CD14-positive monocyte (primary cell): ENCODE measurements around the gene FOLR1. TPM values are rescaled to one million over a fixed set of nuclear protein-coding genes. Genes with fewer than 3 reads are reported as not detected.

ENCODE experiments used
- DNase-seq, 3 donors: peaks; one replicate each; pipeline ENCODE4 v3.0.0-alpha.2; 2011 to 2022
- H2AFZ ChIP-seq: 2 replicates; pipeline ENCODE4 v1.6.0; 2012; ENCODE audit warnings: mild to moderate bottlenecking, low read depth, low read length, inconsistent platforms; ENCODE audit not compliant: insufficient read depth, poor library complexity, severe bottlenecking
- H3K27ac ChIP-seq, 2 donors: 1 replicate in 1 of 2; 2 replicates in 1 of 2; pipeline ENCODE4 v1.5.1; 2012 to 2013; ENCODE audit warnings: low read length in 2 of 2, control low read depth in 1 of 2, inconsistent platforms in 1 of 2, low read depth in 1 of 2, mild to moderate bottlenecking in 1 of 2
- H3K27me3 ChIP-seq, 2 donors: one replicate each; pipeline versions ENCODE4 v1.6.0 to v1.6.1; 2011 to 2013; ENCODE audit warnings: low read length in 2 of 2; ENCODE audit not compliant: control insufficient read depth in 2 of 2, insufficient read depth in 2 of 2
- H3K36me3 ChIP-seq, 2 donors: replicated peaks in 1 of 2; 1 replicate in 1 of 2; 2 replicates in 1 of 2; pipeline versions ENCODE4 v1.5.1 to v1.6.1; 2012 to 2013; ENCODE audit warnings: low read length in 2 of 2, control low read depth in 1 of 2, inconsistent platforms in 1 of 2, mild to moderate bottlenecking in 1 of 2; ENCODE audit not compliant: insufficient read depth in 2 of 2, control insufficient read depth in 1 of 2
- H3K4me1 ChIP-seq, 2 donors: 1 replicate in 1 of 2; 2 replicates in 1 of 2; pipeline versions ENCODE4 v1.5.1 to v1.6.1; 2012 to 2013; ENCODE audit warnings: low read length in 2 of 2, control low read depth in 1 of 2, inconsistent platforms in 1 of 2, mild to moderate bottlenecking in 1 of 2, moderate library complexity in 1 of 2; ENCODE audit not compliant: insufficient read depth in 2 of 2, control insufficient read depth in 1 of 2
- H3K4me2 ChIP-seq: replicated peaks from 2 replicates; pipeline ENCODE3; 2012; ENCODE audit warnings: low read length, moderate library complexity, mild to moderate bottlenecking; ENCODE audit not compliant: poor library complexity, severe bottlenecking; ENCODE audit errors: extremely low read depth
- H3K4me3 ChIP-seq, 3 experiments: fragments of 200-600 bp in 1 of 3; sonication (generic) in 1 of 3; replicated peaks in 1 of 3; 1 replicate in 2 of 3; 2 replicates in 1 of 3; pipeline ENCODE4 v1.5.1; 2011 to 2013; ENCODE audit warnings: low read length in 3 of 3, mild to moderate bottlenecking in 3 of 3, control low read depth in 2 of 3, low read depth in 2 of 3, inconsistent platforms in 1 of 3, moderate library complexity in 1 of 3
- H3K79me2 ChIP-seq: 2 replicates; pipeline ENCODE4 v1.6.0; 2012; ENCODE audit warnings: mild to moderate bottlenecking, control low read depth, inconsistent platforms, low read length, moderate library complexity; ENCODE audit not compliant: insufficient read depth
- H3K9ac ChIP-seq: 2 replicates; pipeline ENCODE4 v1.6.0; 2017; ENCODE audit warnings: low read length, mild to moderate bottlenecking; ENCODE audit not compliant: insufficient read depth, poor library complexity, severe bottlenecking
- H3K9me3 ChIP-seq, 2 donors: replicated peaks in 1 of 2; 1 replicate in 1 of 2; 2 replicates in 1 of 2; pipeline versions ENCODE4 v1.5.1 to v1.6.1; 2012 to 2013; ENCODE audit warnings: low read length in 2 of 2, control low read depth in 1 of 2; ENCODE audit not compliant: control insufficient read depth in 1 of 2, insufficient read depth in 1 of 2
- H4K20me1 ChIP-seq: 2 replicates; pipeline ENCODE4 v1.6.0; 2012; ENCODE audit warnings: mild to moderate bottlenecking, low read length, control low read depth, moderate library complexity; ENCODE audit not compliant: insufficient read depth
- H3K27ac Mint-ChIP-seq, 7 donors: one replicate each; pipeline ENCODE4 v1.8.0; 2020; ENCODE audit warnings: mild to moderate bottlenecking in 7 of 7, mixed read lengths in 7 of 7, moderate library complexity in 6 of 7, inconsistent platforms in 2 of 7
- H3K27me3 Mint-ChIP-seq, 3 donors: one replicate each; pipeline ENCODE4 v1.8.0; 2021 to 2022; ENCODE audit warnings: low read depth in 3 of 3, mild to moderate bottlenecking in 3 of 3, mixed read lengths in 3 of 3, moderate library complexity in 3 of 3, inconsistent platforms in 1 of 3
- H3K36me3 Mint-ChIP-seq, 2 donors: one replicate each; pipeline ENCODE4 v1.8.0; 2020; ENCODE audit warnings: mixed read lengths in 2 of 2, inconsistent platforms in 1 of 2, mild to moderate bottlenecking in 1 of 2
- H3K4me1 Mint-ChIP-seq: one replicate; pipeline ENCODE4 v1.8.0; 2020; ENCODE audit warnings: mild to moderate bottlenecking, mixed read lengths
- H3K4me3 Mint-ChIP-seq, 2 donors: one replicate each; pipeline ENCODE4 v1.8.0; 2020; ENCODE audit warnings: mild to moderate bottlenecking in 2 of 2, mixed read lengths in 2 of 2, moderate library complexity in 1 of 2
- H3K9me3 Mint-ChIP-seq, 7 donors: one replicate each; pipeline ENCODE4 v1.8.0; 2020 to 2022; ENCODE audit warnings: mixed read lengths in 7 of 7, mild to moderate bottlenecking in 6 of 7, moderate library complexity in 6 of 7, inconsistent platforms in 2 of 7
- WGBS: methylation state at CpG from one replicate; pipeline ENCODE4 v1.1.5; 2013; ENCODE audit warnings: missing lambda C conversion rate; ENCODE audit not compliant: insufficient coverage; 5-methylcytosine and 5-hydroxymethylcytosine counted together
- intact Hi-C, 2 donors: fragments of 100-400 bp; cut with micrococcal nuclease; formaldehyde crosslinking; loops; one replicate each; pipeline versions ENCODE4 v1.15.0 to v1.15.1; 2023
- polyA plus RNA-seq, 3 donors: library from polyadenylated mRNA; depleted of rRNA in 1 of 3; unstranded in 2 of 3; stranded (reverse) in 1 of 3; fragments of 300-500 nt in 2 of 3; fragments of >200 nt in 1 of 3; fragmentation: Illumina TruSeq in 2 of 3; gene quantifications; 1 replicate in 2 of 3; 2 replicates in 1 of 3; pipeline ENCODE4 v1.2.3, GENCODE V29; 2012 to 2021
- TF ChIP-seq, protein P1 (sequence below): fragments of 200-600 bp; IDR thresholded peaks from one replicate; pipeline ENCODE4 v1.8.0; 2022; ENCODE audit warnings: antibody characterized with exemption, mild to moderate bottlenecking

The FOLR1 gene
- polyA plus RNA-seq, 3 donors = not detected

- H3K9me3 Mint-ChIP-seq = no peaks in the 10 kb centered on the region
- peaks cover 0 to 2% (median 0%) of the 10 kb centered on the region in 3 donors for H3K27me3 Mint-ChIP-seq
- TF ChIP-seq, protein P1, sequence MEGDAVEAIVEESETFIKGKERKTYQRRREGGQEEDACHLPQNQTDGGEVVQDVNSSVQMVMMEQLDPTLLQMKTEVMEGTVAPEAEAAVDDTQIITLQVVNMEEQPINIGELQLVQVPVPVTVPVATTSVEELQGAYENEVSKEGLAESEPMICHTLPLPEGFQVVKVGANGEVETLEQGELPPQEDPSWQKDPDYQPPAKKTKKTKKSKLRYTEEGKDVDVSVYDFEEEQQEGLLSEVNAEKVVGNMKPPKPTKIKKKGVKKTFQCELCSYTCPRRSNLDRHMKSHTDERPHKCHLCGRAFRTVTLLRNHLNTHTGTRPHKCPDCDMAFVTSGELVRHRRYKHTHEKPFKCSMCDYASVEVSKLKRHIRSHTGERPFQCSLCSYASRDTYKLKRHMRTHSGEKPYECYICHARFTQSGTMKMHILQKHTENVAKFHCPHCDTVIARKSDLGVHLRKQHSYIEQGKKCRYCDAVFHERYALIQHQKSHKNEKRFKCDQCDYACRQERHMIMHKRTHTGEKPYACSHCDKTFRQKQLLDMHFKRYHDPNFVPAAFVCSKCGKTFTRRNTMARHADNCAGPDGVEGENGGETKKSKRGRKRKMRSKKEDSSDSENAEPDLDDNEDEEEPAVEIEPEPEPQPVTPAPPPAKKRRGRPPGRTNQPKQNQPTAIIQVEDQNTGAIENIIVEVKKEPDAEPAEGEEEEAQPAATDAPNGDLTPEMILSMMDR = no peak
- Histone ChIP-seq H3K9me3 (no peaks in the 10 kb centered on the region), H3K9ac (no peak overlapping the region), H3K4me2 (no peak overlapping the region), H3K27ac (no peak overlapping the region), H4K20me1 (peaks cover 74% of the 10 kb centered on the region), H3K4me3 (no peak overlapping the region), H3K79me2 (peaks cover 41% of the 10 kb centered on the region), H3K4me1 (peaks cover 20 to 28% of the 10 kb centered on the region in 2 donors), H3K36me3 (peaks cover 61 to 63% of the 10 kb centered on the region in 2 donors), H3K27me3 (no peaks in the 10 kb centered on the region), H2AFZ (no peak overlapping the region)
- WGBS = 94% methylated on average over 13 of the region's 14 CpGs
- peak overlapping the region in 2 of 7 donors; percentile 13 to 70 for H3K27ac Mint-ChIP-seq
- DNase-seq = peak in 1 of 3 donors; percentile 2
- H3K4me3 Mint-ChIP-seq = no peak overlapping the region
- peaks cover 54 to 66% of the 10 kb centered on the region in 2 donors for H3K36me3 Mint-ChIP-seq
- intact Hi-C loops = loop anchor here in 1 of 2 donors (5.0 to 10.0 kb wide), 2 partner anchors 45 to 123 kb away; partner anchors contain the start of genes LAMTOR1 and TOMT
- peaks cover 38% of the 10 kb centered on the region for H3K4me1 Mint-ChIP-seq
Measured at GRCh38 chr11:72227316-72228228, 35.6 kb downstream of the FOLR1 start.

GRCh38 chr11:72228229-72228843 lies 36.4 kb downstream of the FOLR1 start:
- H3K4me2 ChIP-seq = no peak overlapping the region
- Mint-ChIP-seq H3K4me1 (peaks cover 35% of the 10 kb centered on the region), H3K27me3 (peaks cover 0 to 2% (median 0%) of the 10 kb centered on the region in 3 donors), H3K9me3 (no peaks in the 10 kb centered on the region), H3K4me3 (no peak overlapping the region), H3K27ac (no peak overlapping the region), H3K36me3 (peaks cover 61 to 73% of the 10 kb centered on the region in 2 donors)
- H3K36me3 ChIP-seq = peaks cover 69 to 71% of the 10 kb centered on the region in 2 donors
- no peak overlapping the region for H2AFZ ChIP-seq
- no peaks in the 10 kb centered on the region for H3K9me3 ChIP-seq
- TF ChIP-seq, protein P1 = no peak
- intact Hi-C loops = loop anchor here in 1 of 2 donors (5.0 to 10.0 kb wide), 2 partner anchors 46 to 124 kb away; partner anchors contain the start of genes LAMTOR1 and TOMT
- no peak overlapping the region for H3K4me3 ChIP-seq
- WGBS = 96% methylated on average over 13 of the region's 16 CpGs
- peaks cover 16 to 23% of the 10 kb centered on the region in 2 donors for H3K4me1 ChIP-seq
- DNase-seq = peak in 1 of 3 donors; percentile 3
- H3K9ac ChIP-seq = no peak overlapping the region
- H4K20me1 ChIP-seq = peaks cover 82% of the 10 kb centered on the region
- H3K27ac ChIP-seq = no peak overlapping the region
- no peaks in the 10 kb centered on the region for H3K27me3 ChIP-seq
- peaks cover 41% of the 10 kb centered on the region for H3K79me2 ChIP-seq
